GM23338 (cell line): Measurements from ENCODE around the gene EGFR. TPM values are rescaled to one million over a fixed set of nuclear protein-coding genes. Genes with fewer than 3 reads are reported as not detected.

ENCODE experiments used
- ATAC-seq: fragments of 200-7000 bp; cut with Tn5 transposase; 3 replicates; pipeline ENCODE4 v1.9.1; 2020
- DNase-seq: peaks from one replicate; pipeline ENCODE4 v3.0.0-alpha.2; 2015; ENCODE audit warnings: low spot score
- H2AFZ ChIP-seq: fragments of 200-600 bp; sonication (generic); 2 replicates; pipeline ENCODE4 v1.8.0; 2016; ENCODE audit warnings: antibody characterized with exemption, mild to moderate bottlenecking, moderate library complexity
- H3F3A ChIP-seq: fragments of 200-600 bp; sonication (generic); replicated peaks from 2 replicates; pipeline ENCODE4 v1.8.0; 2017; ENCODE audit warnings: antibody characterized with exemption, mixed run types, low read depth
- H3K27ac ChIP-seq: fragments of 200-600 bp; sonication (generic); 2 replicates; pipeline ENCODE4 v1.6.1; 2016; ENCODE audit warnings: low read depth
- H3K27me3 ChIP-seq: fragments of 200-600 bp; sonication (generic); 2 replicates; pipeline ENCODE4 v1.8.0; 2016; ENCODE audit warnings: mild to moderate bottlenecking, mixed run types, moderate library complexity; ENCODE audit not compliant: insufficient read depth
- H3K36me3 ChIP-seq: fragments of 200-600 bp; sonication (generic); 2 replicates; pipeline ENCODE4 v1.8.0; 2016; ENCODE audit warnings: mild to moderate bottlenecking; ENCODE audit not compliant: insufficient read depth
- H3K4me1 ChIP-seq: fragments of 200-600 bp; sonication (generic); 2 replicates; pipeline ENCODE4 v1.8.0; 2016; ENCODE audit warnings: mild to moderate bottlenecking, moderate library complexity; ENCODE audit not compliant: insufficient read depth
- H3K4me2 ChIP-seq: fragments of 200-600 bp; sonication (generic); 2 replicates; pipeline ENCODE4 v1.7.1; 2017; ENCODE audit warnings: mixed run types
- H3K4me3 ChIP-seq: fragments of 200-600 bp; sonication (generic); 2 replicates; pipeline ENCODE4 v1.6.1; 2016; ENCODE audit warnings: mixed run types
- H3K79me2 ChIP-seq: fragments of 200-600 bp; sonication (generic); replicated peaks from 2 replicates; pipeline ENCODE4 v1.8.0; 2017; ENCODE audit warnings: mild to moderate bottlenecking; ENCODE audit not compliant: insufficient read depth
- H3K9me2 ChIP-seq: fragments of 200-600 bp; sonication (generic); 2 replicates; pipeline ENCODE4 v1.8.0; 2017; ENCODE audit not compliant: insufficient read depth
- H4K20me1 ChIP-seq: fragments of 200-600 bp; sonication (generic); replicated peaks from 2 replicates; pipeline ENCODE4 v1.8.0; 2017; ENCODE audit warnings: mild to moderate bottlenecking; ENCODE audit not compliant: insufficient read depth
- H3K27ac Mint-ChIP-seq: 2 replicates; pipeline ENCODE4 v1.8.0; 2020; ENCODE audit warnings: inconsistent platforms, mild to moderate bottlenecking, moderate library complexity, mixed read lengths
- H3K27me3 Mint-ChIP-seq: 3 replicates; pipeline ENCODE4 v1.8.0; 2022; ENCODE audit warnings: low read depth, mild to moderate bottlenecking, moderate library complexity, mixed read lengths, inconsistent platforms; ENCODE audit not compliant: insufficient read depth, poor library complexity
- H3K36me3 Mint-ChIP-seq: 3 replicates; pipeline ENCODE4 v1.8.0; 2021; ENCODE audit warnings: low read depth, mild to moderate bottlenecking, inconsistent platforms, moderate library complexity, mixed read lengths
- H3K4me1 Mint-ChIP-seq: 3 replicates; pipeline ENCODE4 v1.8.0; 2020; ENCODE audit warnings: mild to moderate bottlenecking, inconsistent platforms, mixed read lengths
- H3K4me3 Mint-ChIP-seq: 3 replicates; pipeline ENCODE4 v1.8.0; 2021; ENCODE audit warnings: moderate library complexity, mild to moderate bottlenecking, inconsistent platforms, mixed read lengths
- H3K9me3 Mint-ChIP-seq: 3 replicates; pipeline ENCODE4 v1.8.0; 2020; ENCODE audit warnings: moderate library complexity, mild to moderate bottlenecking, inconsistent platforms, mixed read lengths
- CREB1 ChIP-seq: fragments of 250-450 bp; sonication (Bioruptor Pico); IDR thresholded peaks from 2 replicates; pipeline ENCODE4 v1.5.0; 2020; ENCODE audit warnings: low read depth, mild to moderate bottlenecking, moderate library complexity
- CTCF ChIP-seq, 2 experiments: fragments of 200-600 bp in 1 of 2; sonication (generic) in 1 of 2; conservative IDR thresholded peaks; 2 replicates each; pipeline versions ENCODE4 v1.5.1 to v1.6.1; 2016 to 2017; ENCODE audit warnings: antibody characterized with exemption in 2 of 2, low read depth in 2 of 2, mild to moderate bottlenecking in 2 of 2, moderate library complexity in 1 of 2
- ETS1 ChIP-seq: IDR thresholded peaks from 2 replicates; pipeline ENCODE4 v1.6.1; 2016; ENCODE audit warnings: antibody characterized with exemption
- EZH2 ChIP-seq: fragments of 200-600 bp; sonication (generic); IDR thresholded peaks from one replicate; pipeline ENCODE4 v1.8.0; 2017; ENCODE audit warnings: antibody characterized with exemption, mild to moderate bottlenecking, low read depth; ENCODE audit not compliant: unreplicated experiment
- EZH2phosphoT487 ChIP-seq: fragments of 200-600 bp; sonication (generic); IDR thresholded peaks from one replicate; pipeline ENCODE4 v1.8.1; 2018; ENCODE audit warnings: antibody characterized with exemption; ENCODE audit not compliant: unreplicated experiment
- JUNB ChIP-seq: IDR thresholded peaks from one replicate; pipeline ENCODE4 v1.6.1; 2016; ENCODE audit warnings: antibody characterized with exemption; ENCODE audit not compliant: unreplicated experiment
- NANOG ChIP-seq: IDR thresholded peaks from 2 replicates; pipeline ENCODE4 v1.6.1; 2016; ENCODE audit warnings: antibody characterized with exemption, borderline replicate concordance
- POLR2AphosphoS5 ChIP-seq: IDR thresholded peaks from 2 replicates; pipeline ENCODE4 v1.6.1; 2016; ENCODE audit warnings: antibody characterized with exemption, low read depth
- REST ChIP-seq: IDR thresholded peaks from one replicate; pipeline ENCODE4 v1.6.1; 2018; ENCODE audit warnings: antibody characterized with exemption; ENCODE audit not compliant: unreplicated experiment
- ZNF114 ChIP-seq: fragments of 250-450 bp; sonication (Bioruptor Pico); IDR thresholded peaks from 2 replicates; pipeline ENCODE4 v1.5.0; 2020; ENCODE audit warnings: mild to moderate bottlenecking, moderate library complexity
- ZNF331 ChIP-seq: fragments of 250-450 bp; sonication (Bioruptor Pico); IDR thresholded peaks from 2 replicates; pipeline ENCODE4 v1.5.0; 2020; ENCODE audit warnings: low read depth, mild to moderate bottlenecking, moderate library complexity
- ZNF462 ChIP-seq: fragments of 250-450 bp; sonication (Bioruptor Pico); IDR thresholded peaks from 2 replicates; pipeline ENCODE4 v1.5.0; 2020; ENCODE audit warnings: mild to moderate bottlenecking, moderate library complexity
- polyA plus RNA-seq: library from polyadenylated mRNA; unstranded; fragments of >200 nt; fragmentation: Nextera tagmentation; extraction: Ambion mirVana; gene quantifications from 2 replicates; pipeline ENCODE4 v1.2.1, GENCODE V29; 2016
- total RNA-seq: library from RNA; depleted of rRNA; stranded (reverse); fragments of >200 nt; shearing (Covaris generic); gene quantifications from 2 replicates; pipeline ENCODE4 v1.2.3, GENCODE V29; 2014

The EGFR gene
- total and polyA plus RNA-seq, 2 experiments from 2014 or later: 1.5 to 4.5 TPM

GRCh38 chr7:55237156-55237893, 218.5 kb downstream of the EGFR start:
- ATAC-seq: peak; percentile 59
- H3K4me3 ChIP-seq: no peak overlapping the region

More at GRCh38 chr7:55237156-55237893, 218.5 kb downstream of the EGFR start:
- Mint-ChIP-seq H3K4me1 (peaks cover 19% of the 10 kb centered on the region), H3K4me3 (no peak overlapping the region), H3K9me3 (no peaks in the 10 kb centered on the region), H3K27ac (0 out of 2 replicates have a peak overlapping the region, but pooled peaks have one; percentile 38), H3K27me3 (peaks cover 3% of the 10 kb centered on the region), H3K36me3 (no peaks in the 10 kb centered on the region)
- Histone ChIP-seq H3K9me2 (no peaks in the 10 kb centered on the region), H3F3A (no peaks in the 10 kb centered on the region), H3K79me2 (no peaks in the 10 kb centered on the region), H3K27me3 (no peaks in the 10 kb centered on the region), H4K20me1 (no peaks in the 10 kb centered on the region), H3K4me1 (peaks cover 5% of the 10 kb centered on the region; the same call in 1 of the 2 replicates), H3K36me3 (no peaks in the 10 kb centered on the region), H3K4me2 (no peak overlapping the region), H2AFZ (peak overlapping the region; percentile 67), H3K27ac (no peak overlapping the region)
- TF ChIP-seq ZNF114: no peak
- TF ChIP-seq ZNF331: no peak
- no peak for TF ChIP-seq REST
- no peak for TF ChIP-seq NANOG
- no peak for TF ChIP-seq ETS1
- TF ChIP-seq EZH2: no peak
- TF ChIP-seq JUNB: no peak
- no peak for TF ChIP-seq CTCF (conservative IDR thresholded peaks at IDR 0.05; ENCODE audit: low read depth in 2 of 2)
- TF ChIP-seq EZH2phosphoT487: no peak
- no peak for TF ChIP-seq POLR2AphosphoS5
- no peak for TF ChIP-seq ZNF462 (CRISPR knock-in tag)
- no peak for TF ChIP-seq CREB1 (CRISPR knock-in tag)
- peak; percentile 25 for DNase-seq
